ENCODE results near the gene INPP4A. TPM values are rescaled to one million over a fixed set of nuclear protein-coding genes. Genes with fewer than 3 reads are reported as not detected.
"Not testable (repeated sequence)": the region's sequence is repeated elsewhere in the genome, so short reads cannot be mapped to it uniquely, and the experiment has no call there.

The INPP4A gene
- total RNA-seq, result 73.0 TPM

DNA sequence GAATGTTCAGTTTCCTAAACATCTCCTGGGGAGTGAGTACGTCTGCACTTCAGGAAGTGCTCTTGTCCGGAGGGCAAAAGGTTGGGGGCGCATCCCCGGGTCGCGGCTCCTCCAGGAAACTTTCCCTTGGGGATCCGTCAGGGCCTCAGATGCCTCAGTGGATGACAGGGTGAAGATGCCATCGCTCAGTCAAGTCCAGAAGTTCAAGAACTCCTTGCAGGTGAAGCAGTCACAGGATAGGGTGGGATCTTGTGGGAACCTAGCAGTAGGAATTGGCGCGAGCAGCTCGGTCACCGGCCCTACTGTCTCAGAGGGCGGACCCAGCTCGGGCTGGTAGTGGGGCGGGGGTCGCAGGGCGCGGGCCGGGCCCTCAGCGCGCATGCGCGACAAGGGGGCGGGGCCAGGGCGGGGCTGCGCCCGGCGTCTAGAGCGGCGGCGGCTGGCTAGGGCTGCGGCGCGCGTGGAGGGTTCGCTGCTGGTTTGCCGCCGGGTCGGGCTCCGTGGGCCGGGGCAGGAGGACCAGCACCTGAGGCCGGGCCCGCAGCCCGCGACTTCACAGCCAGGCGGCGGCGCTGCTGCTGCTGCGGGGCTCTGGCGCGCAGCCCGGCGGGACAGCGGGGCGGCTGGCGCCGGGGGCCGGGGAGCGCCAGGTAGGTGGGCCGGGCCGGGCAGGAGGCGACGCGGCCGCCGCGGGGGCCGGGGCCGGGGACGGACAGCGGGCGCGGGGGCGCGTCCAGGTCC is at the start of gene INPP4A:
INPP4A (plus strand) TSS at position 423 of the 741 bp plus-strand sequence. CDS start 75,191 bp downstream, outside the sequence.
- DNase-seq (ENCODE audit: low spot score in 2 of 2) (peak; percentile 87 to 89), FAIRE-seq (no peak)

DNA sequence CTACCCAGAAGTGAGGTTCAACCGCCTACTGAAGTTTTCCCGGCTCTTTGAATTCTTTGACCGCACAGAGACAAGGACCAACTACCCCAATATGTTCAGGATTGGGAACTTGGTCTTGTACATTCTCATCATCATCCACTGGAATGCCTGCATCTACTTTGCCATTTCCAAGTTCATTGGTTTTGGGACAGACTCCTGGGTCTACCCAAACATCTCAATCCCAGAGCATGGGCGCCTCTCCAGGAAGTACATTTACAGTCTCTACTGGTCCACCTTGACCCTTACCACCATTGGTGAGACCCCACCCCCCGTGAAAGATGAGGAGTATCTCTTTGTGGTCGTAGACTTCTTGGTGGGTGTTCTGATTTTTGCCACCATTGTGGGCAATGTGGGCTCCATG is 48.7 kb upstream of the INPP4A start:
- no peak for DNase-seq (ENCODE audit: low spot score in 2 of 2)
- FAIRE-seq, result no peak

DNA sequence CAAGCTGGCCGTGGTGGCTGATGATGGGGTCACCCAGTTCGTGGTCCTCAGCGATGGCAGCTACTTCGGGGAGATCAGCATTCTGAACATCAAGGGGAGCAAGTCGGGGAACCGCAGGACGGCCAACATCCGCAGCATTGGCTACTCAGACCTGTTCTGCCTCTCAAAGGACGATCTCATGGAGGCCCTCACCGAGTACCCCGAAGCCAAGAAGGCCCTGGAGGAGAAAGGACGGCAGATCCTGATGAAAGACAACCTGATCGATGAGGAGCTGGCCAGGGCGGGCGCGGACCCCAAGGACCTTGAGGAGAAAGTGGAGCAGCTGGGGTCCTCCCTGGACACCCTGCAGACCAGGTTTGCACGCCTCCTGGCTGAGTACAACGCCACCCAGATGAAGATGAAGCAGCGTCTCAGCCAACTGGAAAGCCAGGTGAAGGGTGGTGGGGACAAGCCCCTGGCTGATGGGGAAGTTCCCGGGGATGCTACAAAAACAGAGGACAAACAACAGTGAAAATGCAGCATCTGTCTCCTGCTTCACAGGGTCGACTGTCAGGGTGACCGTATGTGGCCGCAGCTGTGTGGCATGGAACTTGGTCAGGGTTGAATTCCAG is 47.8 kb upstream of the INPP4A start:
- DNase-seq (ENCODE audit: low spot score in 2 of 2) (no peak), FAIRE-seq (no peak)

DNA sequence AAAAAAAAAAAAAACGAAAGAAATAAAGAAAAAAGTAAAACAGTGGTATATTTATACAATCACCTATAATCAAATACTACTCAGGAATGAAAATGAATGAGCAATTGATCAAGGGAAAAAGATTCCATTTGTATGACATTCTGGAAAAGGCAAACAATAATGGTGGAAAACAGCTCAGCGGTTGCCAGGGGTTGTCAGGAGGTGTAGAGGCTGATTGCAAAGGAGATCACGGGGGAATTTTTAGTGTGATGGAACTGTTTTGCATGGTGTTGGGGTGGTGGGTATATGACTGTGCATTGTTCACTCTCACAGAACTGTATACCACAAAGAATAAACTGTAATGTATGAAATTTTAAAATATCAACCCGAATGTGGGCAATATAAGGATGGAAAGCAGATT is 45.5 kb upstream of the INPP4A start:
- DNase-seq (ENCODE audit: low spot score in 2 of 2) (no peak), FAIRE-seq (no peak)

DNA sequence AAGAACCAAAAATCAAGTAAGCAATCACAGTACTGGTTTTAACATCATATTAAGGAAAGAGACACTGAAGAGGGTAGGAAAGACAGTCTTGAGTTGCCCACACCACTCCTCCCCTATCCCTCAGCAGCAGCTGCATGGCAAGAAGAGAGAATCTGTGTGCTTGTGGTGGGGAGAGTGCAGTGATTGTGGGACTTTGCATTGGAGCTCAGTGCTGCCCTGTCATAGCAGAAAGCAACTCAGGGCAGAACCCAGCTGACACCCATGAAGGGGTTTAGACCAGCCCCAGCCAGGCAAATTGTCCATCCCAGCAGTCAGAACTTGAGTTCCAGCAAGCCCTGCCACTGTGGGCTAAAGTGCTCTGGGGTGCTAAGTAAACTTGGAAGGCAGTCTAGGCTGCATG is 40.8 kb upstream of the INPP4A start:
- FAIRE-seq, result no peak

DNA sequence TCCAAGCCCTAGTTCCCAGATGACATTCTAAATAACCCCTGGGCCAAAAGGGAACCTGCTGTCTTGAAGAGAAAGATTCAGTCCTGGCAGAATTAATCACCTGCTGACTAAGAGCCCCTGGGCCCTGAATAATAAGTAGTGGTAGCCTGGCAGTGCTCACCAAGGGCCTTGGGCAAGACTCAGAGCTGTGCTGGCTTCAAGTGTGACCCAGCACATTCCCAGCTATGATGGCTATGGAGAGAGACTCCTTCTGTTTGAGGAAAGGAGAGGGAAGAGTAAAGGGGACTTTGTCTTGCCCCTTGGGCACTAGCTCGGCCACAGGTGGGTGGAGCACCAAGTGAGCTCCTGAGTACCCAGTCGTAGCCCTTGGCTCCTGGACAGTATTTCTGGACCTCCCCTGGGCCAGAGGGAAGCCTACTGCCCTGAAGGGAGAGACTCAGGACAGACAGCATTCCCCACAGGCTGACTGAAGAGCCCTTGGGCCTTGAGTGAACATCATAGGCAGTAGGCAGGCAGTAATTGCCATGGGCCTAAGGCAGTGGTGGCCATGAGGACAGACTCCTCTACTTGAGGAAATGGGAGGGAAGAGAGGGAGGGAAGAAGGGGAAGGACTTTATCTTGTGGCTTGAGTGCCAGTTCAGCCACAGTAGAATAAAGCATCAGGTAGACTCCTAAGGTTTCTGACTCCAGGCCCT is 40.0 kb upstream of the INPP4A start:
- no peak for DNase-seq (ENCODE audit: low spot score in 2 of 2)
- FAIRE-seq, result no peak

More for the DNA sequence above, 40.8 kb upstream of the INPP4A start:
- DNase-seq (ENCODE audit: low spot score in 2 of 2), result no peak

DNA sequence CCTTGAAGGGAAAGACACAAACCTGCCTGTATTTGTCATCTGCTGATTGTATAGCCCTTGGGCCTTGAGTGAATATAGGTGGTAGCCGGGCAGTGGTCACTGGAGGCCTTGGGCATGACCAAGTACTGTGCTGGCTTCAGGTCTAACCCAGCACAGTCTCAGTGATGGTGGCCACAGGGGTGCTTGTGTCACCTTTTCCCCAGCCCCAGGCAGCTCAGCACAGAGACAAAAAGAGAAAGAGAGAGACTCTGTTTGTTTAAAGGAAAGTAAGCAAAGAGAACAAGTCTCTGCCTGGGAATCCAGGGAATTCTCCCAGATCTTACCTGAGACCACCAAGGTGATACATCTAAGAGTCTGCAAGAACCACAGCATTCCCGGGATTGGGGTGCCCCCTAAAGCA is 39.4 kb upstream of the INPP4A start:
- no peak for FAIRE-seq
- no peak for DNase-seq (ENCODE audit: low spot score in 2 of 2)

DNA sequence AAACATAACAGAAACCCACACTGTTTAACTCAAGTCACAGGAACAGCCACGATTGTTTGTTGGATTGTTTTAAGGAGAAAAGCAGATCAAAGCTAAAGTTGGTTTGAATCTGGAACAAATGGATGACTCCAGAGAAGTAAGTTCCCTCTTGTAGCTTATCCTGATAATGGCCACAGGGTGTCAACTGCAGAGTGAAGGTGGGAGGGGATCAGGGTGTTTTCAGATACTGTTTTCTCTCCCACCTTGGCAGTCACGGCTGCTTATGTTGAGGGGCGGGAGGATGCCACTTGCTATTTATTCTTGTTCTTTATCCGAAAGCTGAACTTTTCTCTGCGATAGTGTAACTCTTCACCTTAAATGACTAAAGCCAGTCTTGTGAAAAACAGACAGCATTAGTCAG is 36.5 kb upstream of the INPP4A start:
- FAIRE-seq (no peak), DNase-seq (ENCODE audit: low spot score in 2 of 2) (no peak)

DNA sequence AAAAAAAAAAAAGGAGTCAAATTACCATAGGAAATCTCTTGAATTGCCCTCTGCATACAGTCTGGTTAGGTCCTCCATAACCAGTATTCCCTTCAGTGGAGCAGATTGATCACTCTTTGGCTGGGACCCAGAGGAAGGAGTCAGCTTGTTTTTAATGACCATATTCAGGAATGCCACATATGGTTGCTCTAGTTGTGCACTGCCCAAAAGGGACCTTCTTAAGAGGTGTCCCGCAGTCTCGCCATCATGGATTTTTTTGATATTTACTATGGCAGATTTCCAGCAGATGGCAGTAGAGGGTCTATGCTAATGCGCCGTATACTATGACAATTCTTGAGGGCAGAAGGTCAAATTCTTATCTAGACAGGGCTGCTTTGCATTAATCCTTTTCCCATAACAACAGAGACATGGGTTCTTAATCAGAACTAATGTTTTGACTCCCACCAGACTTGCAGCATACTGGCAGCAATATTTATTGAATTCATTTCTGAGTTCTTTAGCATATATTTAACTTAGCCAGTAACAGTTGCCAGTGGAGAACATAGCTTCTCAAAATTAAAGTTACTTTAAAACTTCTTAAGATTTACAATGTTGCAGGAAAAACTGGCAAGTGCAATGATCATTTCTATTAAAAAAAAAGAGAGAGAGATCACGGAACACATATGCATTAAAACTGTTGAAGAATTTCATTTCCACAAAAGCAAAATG is 31.8 kb upstream of the INPP4A start:
- DNase-seq (ENCODE audit: low spot score in 2 of 2) (peak; percentile 12 to 45), FAIRE-seq (no peak)

DNA sequence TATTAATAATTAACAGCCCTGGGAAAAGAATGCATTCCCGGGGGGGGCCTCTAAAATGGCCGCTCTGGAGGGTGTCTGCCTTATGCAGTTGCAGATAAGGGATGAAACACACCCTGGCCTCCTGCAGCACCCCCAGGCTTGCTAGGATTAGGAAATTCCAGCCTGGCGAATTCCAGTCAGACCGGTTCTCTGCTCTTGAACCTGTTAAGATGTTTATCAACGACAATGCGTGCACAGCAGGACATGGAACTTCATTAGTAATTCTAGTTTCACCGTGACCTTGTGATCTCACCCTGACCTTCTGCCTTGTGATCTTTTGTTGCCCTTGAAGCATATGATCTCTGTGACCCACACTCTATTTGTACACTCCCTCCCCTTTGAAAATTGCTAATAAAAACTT is 30.4 kb upstream of the INPP4A start:
- FAIRE-seq; DNase-seq (ENCODE audit: low spot score in 2 of 2): not testable (repeated sequence)

DNA sequence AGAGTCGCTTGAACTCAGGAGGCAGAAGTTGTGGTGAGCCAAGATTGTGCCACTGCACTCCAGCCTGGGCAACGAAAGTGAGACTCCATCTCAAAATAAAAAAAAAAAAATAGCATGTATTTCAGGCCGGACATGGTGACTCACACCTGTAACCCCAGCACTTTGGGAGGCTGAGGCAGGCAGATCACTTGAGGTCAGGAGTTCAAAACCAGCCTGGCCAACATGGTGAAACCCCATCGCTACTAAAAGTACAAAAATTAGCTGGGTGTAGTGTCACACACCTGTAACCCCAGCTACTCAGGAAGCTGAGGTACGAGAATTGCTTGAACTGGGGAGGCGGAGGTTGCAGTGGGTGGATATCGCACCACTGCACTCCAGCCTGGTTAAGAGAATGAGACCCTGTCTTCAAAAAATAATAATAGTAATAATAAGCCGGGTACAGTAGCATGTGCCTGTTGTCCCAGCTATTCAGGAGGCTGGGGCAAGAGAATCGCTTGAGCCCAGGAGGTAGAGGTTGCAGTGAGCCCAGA is 28.9 kb upstream of the INPP4A start:
- not testable (repeated sequence) for DNase-seq (ENCODE audit: low spot score in 2 of 2); FAIRE-seq

DNA sequence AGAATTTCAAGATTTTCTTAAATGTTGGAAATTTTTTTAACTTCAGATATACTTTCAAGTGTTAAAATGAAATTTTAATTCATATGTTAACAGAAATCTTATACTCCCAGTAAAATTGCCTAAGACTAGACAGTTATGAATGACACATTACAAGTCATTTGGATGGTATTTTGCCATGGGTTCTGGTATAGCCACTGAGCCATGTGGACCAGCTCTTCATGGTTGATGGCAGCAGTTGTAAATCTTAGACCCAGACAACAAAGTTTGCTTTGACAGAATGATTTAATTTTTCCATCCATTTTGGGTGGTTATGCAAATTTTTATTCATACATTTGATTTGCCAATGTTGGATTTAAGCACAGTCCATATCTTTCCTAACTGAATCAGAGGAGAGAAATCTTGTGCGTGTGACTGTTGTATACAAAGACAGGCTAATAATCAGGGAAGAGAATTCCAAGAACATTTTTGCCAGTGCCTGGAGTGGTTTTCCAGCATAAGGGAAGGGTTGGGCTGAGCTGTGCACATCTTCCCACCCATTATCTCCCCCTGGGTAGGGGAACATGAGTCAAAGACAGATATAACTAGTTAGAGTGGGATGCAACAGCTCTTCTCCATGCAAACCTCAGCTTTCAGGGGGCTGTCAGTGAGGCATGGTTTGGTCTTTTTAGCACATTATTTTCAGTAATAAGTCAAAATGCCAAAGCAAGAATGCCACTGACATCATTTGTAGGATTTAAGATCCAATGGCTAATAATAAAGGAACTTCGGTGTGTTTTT is 28.1 kb upstream of the INPP4A start:
- no peak for DNase-seq (ENCODE audit: low spot score in 2 of 2)
- FAIRE-seq, result no peak

DNA sequence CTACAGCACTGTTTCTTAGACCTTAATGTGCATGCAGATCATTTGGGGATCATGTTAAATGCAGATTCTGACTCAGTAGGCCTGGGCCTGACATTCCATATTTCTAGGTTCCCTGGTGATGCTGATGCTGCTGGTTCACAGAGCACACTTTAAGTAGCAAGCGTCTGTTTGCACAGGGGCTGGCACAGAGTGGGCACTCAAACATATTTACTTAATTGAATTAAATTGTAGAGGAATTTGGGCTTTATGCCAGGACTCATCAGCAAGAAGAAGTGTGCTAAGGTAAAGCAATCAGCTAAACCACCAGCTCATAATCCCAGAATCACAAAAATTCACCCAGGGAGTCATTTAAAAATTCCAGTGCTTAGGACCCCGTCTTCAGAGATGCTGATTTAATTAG is 25.1 kb upstream of the INPP4A start:
- no peak for DNase-seq (ENCODE audit: low spot score in 2 of 2)
- no peak for FAIRE-seq

DNA sequence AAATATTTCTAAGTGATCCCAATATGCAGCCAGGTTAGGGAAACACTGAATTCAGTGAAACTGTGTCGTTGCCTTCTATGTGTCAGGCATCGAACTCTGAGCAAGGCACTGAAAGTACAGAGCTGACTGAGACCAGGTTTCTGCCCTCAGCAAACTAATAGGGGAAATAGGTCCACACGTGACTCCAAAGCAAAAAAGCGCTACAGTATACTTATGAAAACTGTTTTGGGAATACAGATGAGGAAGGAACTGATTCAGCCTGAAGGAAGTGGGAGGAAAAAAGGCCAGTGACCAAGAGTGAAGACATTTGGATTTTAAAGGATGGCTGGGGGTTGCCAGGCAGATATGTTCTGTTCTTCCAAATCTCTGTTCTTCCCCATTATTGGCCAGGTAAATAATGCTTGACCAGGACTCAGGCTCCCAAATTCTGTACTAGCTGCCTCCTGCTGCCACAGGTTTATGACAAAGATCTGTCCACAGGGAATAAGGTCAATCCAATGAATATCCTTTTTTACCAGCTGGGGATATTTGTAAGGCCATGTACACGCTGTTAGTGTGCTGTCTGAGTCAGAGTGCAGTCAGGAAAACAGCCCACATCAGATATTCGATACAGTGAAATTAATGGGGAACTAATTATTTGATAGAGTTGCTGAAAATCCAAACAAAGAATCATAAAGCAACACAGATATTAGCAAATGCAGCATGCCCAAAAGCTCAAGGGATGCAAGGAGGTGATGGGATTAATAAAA is 24.5 kb upstream of the INPP4A start:
- DNase-seq (ENCODE audit: low spot score in 2 of 2), result no peak
- no peak for FAIRE-seq

DNA sequence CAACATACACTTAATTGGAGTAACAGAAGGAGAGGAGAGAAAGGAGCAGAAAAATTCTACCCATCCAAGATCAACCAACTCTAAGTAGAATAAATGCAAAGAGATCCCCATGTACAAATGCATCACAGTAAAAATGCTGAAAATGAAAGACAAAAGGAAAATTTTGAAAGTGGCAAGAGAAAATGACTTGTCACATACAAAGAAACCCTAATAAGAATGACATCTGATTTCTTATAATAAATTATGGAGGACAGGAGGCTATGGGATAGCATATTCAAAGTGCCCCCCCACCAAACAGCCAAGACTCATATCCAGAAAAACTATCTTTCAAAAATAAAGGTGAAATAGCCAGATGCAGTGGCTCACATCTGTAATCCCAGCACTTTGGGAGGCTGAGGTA is 22.2 kb upstream of the INPP4A start:
- no peak for FAIRE-seq
- no peak for DNase-seq (ENCODE audit: low spot score in 2 of 2)

DNA sequence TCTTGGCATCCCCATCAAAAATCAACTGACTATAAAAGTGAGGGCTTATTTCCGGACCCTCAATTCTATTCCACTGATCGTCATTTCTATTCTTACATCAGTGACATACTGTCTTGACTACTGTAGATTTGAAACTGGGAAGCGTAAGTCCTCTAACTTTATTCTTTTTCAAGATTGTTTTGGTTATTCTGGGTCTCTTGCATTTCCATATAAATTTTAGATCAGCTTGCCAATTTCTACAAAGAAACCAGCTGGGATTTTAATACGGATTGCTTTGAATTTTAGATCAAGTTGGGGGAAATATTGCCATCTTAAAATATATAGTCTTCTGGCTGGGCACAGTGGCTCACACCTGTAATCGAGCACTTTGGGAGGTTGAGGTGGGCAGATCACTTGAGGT is 17.9 kb upstream of the INPP4A start:
- FAIRE-seq (no peak), DNase-seq (ENCODE audit: low spot score in 2 of 2) (no peak)

DNA sequence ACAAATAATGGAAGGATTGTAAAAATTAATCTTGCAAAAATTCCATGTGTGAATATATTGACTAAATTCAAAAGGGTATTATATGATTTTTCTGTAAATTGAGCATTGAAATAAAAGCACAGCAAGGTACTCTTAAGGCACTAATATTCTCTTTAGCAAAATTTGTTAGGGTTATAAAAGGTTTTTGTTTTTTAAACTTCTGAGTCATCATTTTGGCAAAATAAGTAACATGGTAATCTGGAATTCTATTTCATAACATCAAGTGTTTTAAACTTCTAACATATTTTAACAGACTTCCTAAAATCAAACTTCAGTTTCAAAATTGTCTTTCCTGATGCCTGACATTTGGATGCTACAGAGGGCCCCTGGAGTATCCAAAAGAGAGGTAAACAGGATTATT is 12.5 kb upstream of the INPP4A start:
- no peak for DNase-seq (ENCODE audit: low spot score in 2 of 2)
- FAIRE-seq, result no peak

DNA sequence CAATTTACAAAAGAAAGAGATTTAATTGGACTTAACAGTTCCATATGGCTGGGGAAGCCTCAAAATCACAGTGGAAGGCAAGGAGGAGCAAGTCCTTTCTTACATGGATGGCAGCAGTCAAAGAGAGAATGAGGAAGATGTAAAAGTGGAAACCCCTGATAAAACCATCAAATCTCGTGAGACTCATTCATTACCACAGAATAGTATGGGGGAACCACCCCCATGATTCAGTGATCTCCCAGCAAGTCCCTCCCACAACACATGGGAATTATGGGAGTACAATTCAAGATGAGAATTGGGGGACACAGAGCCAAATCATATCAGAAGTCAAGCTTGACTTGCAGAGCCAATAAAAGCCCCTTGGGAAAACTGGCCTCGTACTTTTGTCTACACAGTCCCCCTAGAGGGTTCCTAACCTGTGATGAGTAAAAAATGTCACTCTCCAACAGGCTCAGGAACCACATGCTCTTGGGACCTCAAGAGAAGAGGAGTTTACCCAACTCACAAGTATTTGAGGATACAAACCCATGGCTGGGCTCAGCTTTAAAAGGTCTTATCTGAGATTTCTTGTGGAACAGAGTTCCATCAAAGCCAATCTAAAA is 11.2 kb upstream of the INPP4A start:
- DNase-seq (ENCODE audit: low spot score in 2 of 2), result no peak
- no peak for FAIRE-seq

DNA sequence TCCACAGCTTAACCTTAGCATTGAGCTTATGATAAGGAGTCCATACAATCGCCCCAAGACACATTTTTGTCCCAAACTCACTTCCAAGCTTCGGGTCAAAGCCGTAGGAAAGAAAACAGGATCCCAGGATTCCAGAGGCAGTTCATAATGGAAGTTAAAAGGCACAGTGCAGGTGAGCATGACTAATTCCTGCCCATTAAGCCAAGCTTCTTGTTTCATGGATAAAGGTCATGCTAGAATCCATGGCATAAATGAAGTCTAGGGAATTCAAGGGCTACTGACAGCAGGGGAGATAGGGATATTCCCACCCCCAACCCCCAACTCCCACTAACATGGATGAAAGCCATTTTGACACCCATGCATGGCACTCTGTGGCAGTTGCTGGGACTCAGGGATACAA is 10.2 kb upstream of the INPP4A start:
- no peak for FAIRE-seq

More for the DNA sequence above, 10.2 kb upstream of the INPP4A start:
- no peak for DNase-seq (ENCODE audit: low spot score in 2 of 2)

Measured in frontal cortex (tissue), 4 donors.